Esophagus squamous epithelium (tissue), 4 donors: ENCODE results near the gene AMBN.
"Not testable (repeated sequence)": the region's sequence is repeated elsewhere in the genome, so short reads cannot be mapped to it uniquely, and the experiment has no call there.

ENCODE experiments used
- CTCF ChIP-seq, 6 experiments: fragments of 450-650 bp in 4 of 6; fragments of 200-600 bp in 2 of 6; sonication (generic) in 2 of 6; IDR thresholded peaks; one replicate each; pipeline ENCODE4 v1.5.1; 2016 to 2019; ENCODE audit warnings: antibody characterized with exemption in 6 of 6, mild to moderate bottlenecking in 4 of 6, moderate library complexity in 4 of 6
- POLR2A ChIP-seq, 4 donors: fragments of 450-650 bp; IDR thresholded peaks; one replicate each; pipeline ENCODE4 v1.6.1; 2017; ENCODE audit warnings: antibody characterized with exemption in 4 of 4, mild to moderate bottlenecking in 4 of 4, moderate library complexity in 3 of 4

- TF ChIP-seq CTCF, POLR2A (IDR thresholded peaks at IDR 0.05): not testable (repeated sequence)
These were observed 58.7 kb downstream of the AMBN start for GRCh38 chr4:70650741-70651140.
